GM19238 (cell line): Measurements from ENCODE around the gene KCNK10.

ENCODE experiments used
- DNase-seq: peaks from one replicate; pipeline ENCODE4 v3.0.0; 2011; ENCODE audit warnings: low spot score; ENCODE audit not compliant: insufficient read length

The KCNK10 gene

GRCh38 chr14:88228522-88229236 lies 94.4 kb downstream of the KCNK10 start:
- DNase-seq: no peak

GRCh38 chr14:88227693-88228092 lies 95.4 kb downstream of the KCNK10 start:
- DNase-seq: no peak

- DNase-seq: no peak
These were observed 97.3 kb downstream of the KCNK10 start for GRCh38 chr14:88225721-88226120.

GRCh38 chr14:88218119-88218915 lies 104.8 kb downstream of the KCNK10 start:
- DNase-seq: no peak

- DNase-seq: no peak
These were observed 110.4 kb downstream of the KCNK10 start for GRCh38 chr14:88212691-88213090.

GRCh38 chr14:88210426-88210825 lies 112.6 kb downstream of the KCNK10 start:
- DNase-seq: no peak

- DNase-seq: no peak
These were observed 113.8 kb downstream of the KCNK10 start for GRCh38 chr14:88209273-88209672.

GRCh38 chr14:88208858-88209257 lies 114.2 kb downstream of the KCNK10 start:
- DNase-seq: no peak

- no peak for DNase-seq
These were observed 118.8 kb downstream of the KCNK10 start for GRCh38 chr14:88204221-88204620.

GRCh38 chr14:88203291-88203690 lies 119.8 kb downstream of the KCNK10 start:
- DNase-seq: no peak

- DNase-seq: no peak
These were observed 120.8 kb downstream of the KCNK10 start for GRCh38 chr14:88202286-88202685.

- no peak for DNase-seq
These were observed 121.2 kb downstream of the KCNK10 start for GRCh38 chr14:88201851-88202250.

GRCh38 chr14:88199882-88200281 lies 123.2 kb downstream of the KCNK10 start:
- DNase-seq: no peak

- no peak for DNase-seq
These were observed 124.6 kb downstream of the KCNK10 start for GRCh38 chr14:88198446-88198845.

- no peak for DNase-seq
These were observed 126.1 kb downstream of the KCNK10 start for GRCh38 chr14:88196925-88197324.

GRCh38 chr14:88196116-88196890 lies 126.8 kb downstream of the KCNK10 start:
- no peak for DNase-seq

- no peak for DNase-seq
These were observed 127.4 kb downstream of the KCNK10 start for GRCh38 chr14:88195676-88196075.

GRCh38 chr14:88194531-88194930 lies 128.5 kb downstream of the KCNK10 start:
- no peak for DNase-seq

GRCh38 chr14:88191605-88192004 lies 131.5 kb downstream of the KCNK10 start:
- DNase-seq: no peak

- peak; percentile 27 for DNase-seq
These were observed 133.5 kb downstream of the KCNK10 start for GRCh38 chr14:88189417-88190191.

GRCh38 chr14:88188745-88189416 lies 134.2 kb downstream of the KCNK10 start:
- DNase-seq: no peak
